ENCODE data around the gene CABP4. TPM values are rescaled to one million over a fixed set of nuclear protein-coding genes. Genes with fewer than 3 reads are reported as not detected.

CABP4 gene
- total RNA-seq, 1 donor, result not detected

- no peak overlapping the region for H3K4me3 ChIP-seq (ENCODE audit: low read depth, low read length)
- TF ChIP-seq CTCF (IDR thresholded peaks at IDR 0.05; ENCODE audit: insufficient read depth, low read depth, low read length), result no peak
- no peak for DNase-seq (ENCODE audit: low read depth)
Measured at GRCh38 chr11:67432655-67433349, 22.4 kb upstream of the CABP4 start.

- no peak for DNase-seq (ENCODE audit: low read depth)
- no peak overlapping the region for H3K4me3 ChIP-seq (ENCODE audit: low read depth, low read length)
- no peak for TF ChIP-seq CTCF (IDR thresholded peaks at IDR 0.05; ENCODE audit: insufficient read depth, low read depth, low read length)
Measured at GRCh38 chr11:67433536-67434394, 21.4 kb upstream of the CABP4 start.

- no peak for DNase-seq (ENCODE audit: low read depth)
- H3K4me3 ChIP-seq (ENCODE audit: low read depth, low read length), result no peak overlapping the region
- no peak for TF ChIP-seq CTCF (IDR thresholded peaks at IDR 0.05; ENCODE audit: insufficient read depth, low read depth, low read length)
Measured at GRCh38 chr11:67434395-67434881, 20.7 kb upstream of the CABP4 start.

GRCh38 chr11:67435031-67435726, 20.0 kb upstream of the CABP4 start:
- no peak for DNase-seq (ENCODE audit: low read depth)
- H3K4me3 ChIP-seq (ENCODE audit: low read depth, low read length), result no peak overlapping the region
- TF ChIP-seq CTCF (IDR thresholded peaks at IDR 0.05; ENCODE audit: insufficient read depth, low read depth, low read length), result no peak

- DNase-seq (ENCODE audit: low read depth), result no peak
- no peak for TF ChIP-seq CTCF (IDR thresholded peaks at IDR 0.05; ENCODE audit: insufficient read depth, low read depth, low read length)
- H3K4me3 ChIP-seq (ENCODE audit: low read depth, low read length), result no peak overlapping the region
Measured at GRCh38 chr11:67435727-67436458, 19.3 kb upstream of the CABP4 start.

- no peak for TF ChIP-seq CTCF (IDR thresholded peaks at IDR 0.05; ENCODE audit: insufficient read depth, low read depth, low read length)
- DNase-seq (ENCODE audit: low read depth), result no peak
- no peak overlapping the region for H3K4me3 ChIP-seq (ENCODE audit: low read depth, low read length)
Measured at GRCh38 chr11:67436459-67437081, 18.6 kb upstream of the CABP4 start.

Measured in fibroblast of villous mesenchyme (primary cell).